ENCODE data around the gene PRUNE2. TPM values are rescaled to one million over a fixed set of nuclear protein-coding genes. Genes with fewer than 3 reads are reported as not detected.

PRUNE2 gene
- total RNA-seq, 1 donor, result 14.7 TPM

DNA sequence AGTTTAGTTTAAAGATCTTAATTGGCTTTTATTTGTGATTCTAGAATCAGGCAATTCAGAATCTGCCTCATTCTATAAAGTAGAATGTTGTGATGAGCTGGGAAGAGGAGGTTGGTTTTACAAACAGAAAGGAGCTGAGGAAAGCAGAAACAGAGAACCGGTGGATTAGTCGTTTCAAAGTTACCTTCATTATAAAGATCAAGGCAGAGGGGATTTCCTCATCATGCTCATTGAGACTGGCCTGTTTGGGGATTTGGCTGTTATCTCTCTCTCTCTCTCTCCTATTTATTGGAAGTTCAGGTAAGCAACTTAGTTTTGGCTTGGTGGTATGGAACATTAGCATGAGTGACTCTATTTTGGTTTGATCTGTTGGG, 313.0 kb downstream of the PRUNE2 start:
- H3K4me3 ChIP-seq (ENCODE audit: low read depth, low read length), result no peak overlapping the region
- TF ChIP-seq CTCF (IDR thresholded peaks at IDR 0.05; ENCODE audit: insufficient read depth, low read length), result no peak
- DNase-seq (ENCODE audit: low read depth), result no peak

DNA sequence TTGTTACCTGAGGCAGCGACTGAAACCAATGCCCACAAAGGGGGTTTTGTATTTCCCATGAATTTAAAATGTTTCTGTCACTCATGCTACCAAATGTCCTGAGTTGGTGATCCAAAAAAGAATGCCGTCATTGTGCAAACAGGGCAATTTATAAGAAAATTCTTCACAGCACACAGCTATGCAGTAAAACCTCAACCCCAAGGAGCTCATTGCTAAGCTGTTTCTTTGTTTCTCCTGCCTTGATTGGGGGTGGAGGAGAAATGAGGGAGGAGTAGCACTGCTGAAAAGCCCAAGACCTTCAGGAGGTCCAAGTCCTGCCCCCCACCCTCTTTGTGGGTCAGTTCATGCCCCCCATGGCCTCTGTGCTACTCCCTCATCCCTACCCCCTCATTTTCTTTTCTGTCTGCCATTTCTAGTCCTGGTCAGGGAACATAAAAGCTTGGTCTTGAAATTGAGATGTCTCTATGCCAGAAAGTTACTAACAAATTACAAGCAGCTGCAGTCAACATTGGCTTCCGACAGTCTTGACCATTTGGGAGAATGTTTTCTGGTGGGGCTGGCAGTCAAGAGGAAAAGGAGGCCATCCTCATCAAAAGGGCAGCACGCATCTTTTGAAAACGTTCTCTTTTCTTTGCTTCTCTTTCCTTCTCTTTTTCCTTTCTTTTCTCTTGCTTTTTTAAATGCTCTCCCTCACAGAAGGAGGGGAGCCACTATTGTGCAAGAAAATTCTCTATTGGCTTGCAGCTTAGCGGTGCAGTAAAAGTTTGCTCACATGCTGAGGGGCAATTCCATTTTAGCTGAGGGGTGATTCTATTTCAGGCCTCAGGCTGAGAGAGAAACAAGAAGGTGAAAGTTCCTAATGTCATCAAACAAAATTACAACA, 313.6 kb downstream of the PRUNE2 start:
- no peak for TF ChIP-seq CTCF (IDR thresholded peaks at IDR 0.05; ENCODE audit: insufficient read depth, low read length)
- peak; percentile 67 for DNase-seq (ENCODE audit: low read depth)
- no peak overlapping the region for H3K4me3 ChIP-seq (ENCODE audit: low read depth, low read length)

GRCh38 chr9:76591256-76591950, 314.5 kb downstream of the PRUNE2 start:
- DNase-seq (ENCODE audit: low read depth), result peak; percentile 93
- no peak for TF ChIP-seq CTCF (IDR thresholded peaks at IDR 0.05; ENCODE audit: insufficient read depth, low read length)
- H3K4me3 ChIP-seq (ENCODE audit: low read depth, low read length), result no peak overlapping the region

DNA sequence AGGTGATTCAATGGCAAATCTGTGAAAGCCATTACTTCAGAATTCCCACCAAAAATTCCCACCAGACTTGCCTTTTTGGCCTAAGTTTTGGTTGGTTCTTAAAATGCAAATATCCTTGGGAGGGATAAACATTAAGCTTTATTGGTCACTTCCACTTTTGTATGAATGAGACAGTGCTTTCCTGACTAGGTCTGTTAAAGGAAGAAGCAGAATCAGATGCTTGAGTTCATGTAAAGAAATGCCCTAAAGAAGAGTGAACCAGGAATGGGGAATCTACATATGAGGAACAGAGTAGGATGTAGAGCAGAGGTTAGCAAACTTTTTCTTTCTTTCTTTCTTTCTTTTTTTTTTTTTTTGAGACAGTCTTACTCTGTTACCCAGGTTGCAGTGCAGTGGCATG, 317.6 kb downstream of the PRUNE2 start:
- DNase-seq (ENCODE audit: low read depth), result no peak
- no peak for TF ChIP-seq CTCF (IDR thresholded peaks at IDR 0.05; ENCODE audit: insufficient read depth, low read length)
- no peak overlapping the region for H3K4me3 ChIP-seq (ENCODE audit: low read depth, low read length)

- H3K4me3 ChIP-seq (ENCODE audit: low read depth, low read length), result no peak overlapping the region
- DNase-seq (ENCODE audit: low read depth), result no peak
- no peak for TF ChIP-seq CTCF (IDR thresholded peaks at IDR 0.05; ENCODE audit: insufficient read depth, low read length)
Measured at GRCh38 chr9:76586390-76587314, 319.3 kb downstream of the PRUNE2 start.

Data from fibroblast of the aortic adventitia (primary cell).